Measurements from ENCODE around the gene PHYKPL. TPM values are rescaled to one million over a fixed set of nuclear protein-coding genes. Genes with fewer than 3 reads are reported as not detected.

Gene PHYKPL
- total RNA-seq, 2 donors from 2014 or later = 43.4 to 135 TPM

DNA sequence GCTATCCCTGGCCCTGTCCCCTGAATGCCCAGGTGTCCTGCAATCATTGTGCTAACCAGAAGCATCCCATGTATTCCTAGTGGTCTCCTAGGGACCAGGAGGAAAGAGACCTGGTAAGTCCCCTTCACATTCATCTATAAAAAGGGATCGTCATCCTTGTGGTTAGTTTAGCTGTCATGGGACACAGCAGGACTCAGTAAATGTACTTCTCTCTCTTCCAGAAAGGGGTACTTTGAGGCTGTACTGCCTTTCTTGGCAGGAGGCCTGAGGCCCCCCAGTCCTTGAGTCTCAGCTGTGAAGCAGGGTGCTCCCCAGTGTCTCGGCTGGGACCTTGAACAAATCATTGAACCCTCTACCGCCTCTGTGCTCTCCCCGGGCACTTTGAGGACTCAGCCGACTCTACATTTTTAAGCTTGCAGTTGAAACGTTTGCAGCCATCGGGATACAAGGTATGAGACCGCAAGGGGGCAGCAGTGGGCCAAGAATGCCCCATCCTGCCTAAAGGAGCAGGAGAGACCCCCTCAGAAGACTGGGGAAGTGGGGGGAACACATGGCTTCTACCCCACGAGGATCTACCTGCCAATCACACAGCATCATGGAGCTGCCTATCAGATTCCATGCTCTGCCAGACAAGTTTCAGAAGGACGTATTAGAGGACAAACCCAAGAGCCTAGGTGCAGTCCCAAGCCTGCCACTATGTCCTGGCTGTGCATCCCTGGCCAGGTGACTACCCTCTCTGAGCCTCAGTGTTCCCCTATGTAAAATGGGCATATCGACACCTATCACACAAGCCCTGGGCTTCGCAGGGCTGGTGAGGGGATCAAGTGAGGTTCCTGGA, 2.4 kb upstream of the PHYKPL start:
- H3K4me1 ChIP-seq (replicated peaks) = peaks cover 12% of the 10 kb centered on the region
- no peaks in the 10 kb centered on the region for H3K36me3 ChIP-seq
- no peak overlapping the region for H3K4me3 ChIP-seq
- TF ChIP-seq POLR2A (IDR thresholded peaks at IDR 0.05) = no peak
- peak; percentile 13 for TF ChIP-seq POLR2AphosphoS5 (IDR thresholded peaks at IDR 0.05)
- TF ChIP-seq, protein P1, sequence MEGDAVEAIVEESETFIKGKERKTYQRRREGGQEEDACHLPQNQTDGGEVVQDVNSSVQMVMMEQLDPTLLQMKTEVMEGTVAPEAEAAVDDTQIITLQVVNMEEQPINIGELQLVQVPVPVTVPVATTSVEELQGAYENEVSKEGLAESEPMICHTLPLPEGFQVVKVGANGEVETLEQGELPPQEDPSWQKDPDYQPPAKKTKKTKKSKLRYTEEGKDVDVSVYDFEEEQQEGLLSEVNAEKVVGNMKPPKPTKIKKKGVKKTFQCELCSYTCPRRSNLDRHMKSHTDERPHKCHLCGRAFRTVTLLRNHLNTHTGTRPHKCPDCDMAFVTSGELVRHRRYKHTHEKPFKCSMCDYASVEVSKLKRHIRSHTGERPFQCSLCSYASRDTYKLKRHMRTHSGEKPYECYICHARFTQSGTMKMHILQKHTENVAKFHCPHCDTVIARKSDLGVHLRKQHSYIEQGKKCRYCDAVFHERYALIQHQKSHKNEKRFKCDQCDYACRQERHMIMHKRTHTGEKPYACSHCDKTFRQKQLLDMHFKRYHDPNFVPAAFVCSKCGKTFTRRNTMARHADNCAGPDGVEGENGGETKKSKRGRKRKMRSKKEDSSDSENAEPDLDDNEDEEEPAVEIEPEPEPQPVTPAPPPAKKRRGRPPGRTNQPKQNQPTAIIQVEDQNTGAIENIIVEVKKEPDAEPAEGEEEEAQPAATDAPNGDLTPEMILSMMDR (IDR thresholded peaks at IDR 0.05) = peak in 3 of 4 experiments; percentile 56 to 67 (median 63)
- peak; percentile 57 for DNase-seq (ENCODE audit: low spot score)
- no peaks in the 10 kb centered on the region for H3K9me3 ChIP-seq
- intact Hi-C loops (cut with DNase I) = no loop called here
- H3K27me3 ChIP-seq (replicated peaks; ENCODE audit: insufficient read depth) = no peaks in the 10 kb centered on the region
- WGBS = 25% methylated on average over 11 of the region's 12 CpGs
- H3K27ac ChIP-seq = no peak overlapping the region

DNA sequence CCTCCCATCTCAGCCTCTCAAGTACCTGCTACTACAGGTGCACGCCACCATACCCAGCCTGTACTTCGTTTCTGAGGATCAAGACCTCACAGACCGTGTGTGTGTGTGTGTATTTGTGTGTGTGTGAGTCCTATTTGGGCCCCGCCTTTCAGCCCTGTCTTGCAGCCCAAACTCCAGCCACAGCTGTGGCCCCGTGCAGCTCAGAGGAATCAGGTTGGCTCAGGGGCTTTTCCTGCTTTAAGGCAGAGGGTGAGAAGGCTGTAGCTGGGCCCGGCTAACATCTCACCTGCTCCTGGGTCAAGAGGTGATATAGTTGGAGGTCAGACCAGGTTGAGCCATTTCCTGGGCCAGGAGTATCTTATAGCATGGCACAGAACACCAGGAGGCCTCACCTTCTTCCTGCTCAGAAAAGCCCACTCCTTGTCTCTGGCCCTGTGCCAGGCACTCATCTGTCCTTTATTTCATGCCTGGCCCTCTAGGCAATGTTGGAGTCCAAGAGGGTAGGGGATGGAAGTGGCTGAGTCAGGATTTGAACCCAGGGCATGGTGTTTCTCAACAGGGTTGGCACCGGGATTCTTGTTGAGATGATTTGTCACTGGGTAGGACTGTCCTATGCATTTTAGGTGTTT, 1.6 kb upstream of the PHYKPL start:
- H3K36me3 ChIP-seq = peaks cover 0 to 4% of the 10 kb centered on the region in 2 donors
- no peaks in the 10 kb centered on the region for H3K27me3 ChIP-seq (replicated peaks; ENCODE audit: insufficient read depth)
- no peaks in the 10 kb centered on the region for H3K9me3 ChIP-seq
- H3K4me1 ChIP-seq (replicated peaks) = peaks cover 12% of the 10 kb centered on the region
- H3K4me3 ChIP-seq = no peak overlapping the region
- TF ChIP-seq POLR2A (IDR thresholded peaks at IDR 0.05) (no peak), POLR2AphosphoS5 (IDR thresholded peaks at IDR 0.05) (no peak)
- TF ChIP-seq, protein P1 (IDR thresholded peaks at IDR 0.05) = no peak
- no peak overlapping the region for H3K27ac ChIP-seq
- no peak for DNase-seq (ENCODE audit: low spot score)
- intact Hi-C loops (cut with DNase I) = no loop called here
- WGBS = 80% methylated on average over 7 of the region's 7 CpGs

DNA sequence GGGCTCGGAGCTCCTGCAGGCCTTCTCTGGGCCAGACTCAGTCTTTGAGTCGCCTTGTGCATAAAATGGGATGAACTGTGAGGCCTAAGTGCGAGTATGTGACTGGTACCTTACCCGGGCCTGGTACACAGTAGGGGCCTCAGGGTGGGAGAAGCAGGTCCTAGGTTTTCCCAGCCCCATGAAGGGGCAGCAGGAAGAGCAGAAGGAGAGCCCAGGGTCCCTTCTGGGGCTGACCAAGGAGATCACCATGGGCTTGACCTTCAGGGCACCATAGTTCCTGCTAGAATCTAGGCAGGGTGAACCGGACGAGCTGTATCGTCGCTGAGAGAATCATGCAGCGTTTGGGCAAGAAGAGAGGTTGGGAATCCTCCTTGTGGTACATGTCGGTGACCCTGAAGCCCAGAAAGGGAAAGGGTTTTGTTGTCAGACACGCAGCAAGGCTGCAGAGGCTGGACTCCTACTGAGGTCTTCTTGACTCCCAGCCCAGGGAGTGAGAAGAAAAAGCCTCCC, 373 bp upstream of the PHYKPL start:
- peaks cover 0 to 6% of the 10 kb centered on the region in 2 donors for H3K36me3 ChIP-seq
- WGBS = 75% methylated on average over 11 of the region's 11 CpGs
- intact Hi-C loops (cut with DNase I) = no loop called here
- no peak for DNase-seq (ENCODE audit: low spot score)
- no peaks in the 10 kb centered on the region for H3K9me3 ChIP-seq
- TF ChIP-seq, protein P1 (IDR thresholded peaks at IDR 0.05) = no peak
- TF ChIP-seq POLR2A (IDR thresholded peaks at IDR 0.05) (no peak), POLR2AphosphoS5 (IDR thresholded peaks at IDR 0.05) (no peak)
- H3K27ac ChIP-seq = peak overlapping the region; percentile 96
- H3K27me3 ChIP-seq (replicated peaks; ENCODE audit: insufficient read depth) = no peaks in the 10 kb centered on the region
- peaks cover 12% of the 10 kb centered on the region for H3K4me1 ChIP-seq (replicated peaks)
- H3K4me3 ChIP-seq = peak overlapping the region; percentile 88 to 90

DNA sequence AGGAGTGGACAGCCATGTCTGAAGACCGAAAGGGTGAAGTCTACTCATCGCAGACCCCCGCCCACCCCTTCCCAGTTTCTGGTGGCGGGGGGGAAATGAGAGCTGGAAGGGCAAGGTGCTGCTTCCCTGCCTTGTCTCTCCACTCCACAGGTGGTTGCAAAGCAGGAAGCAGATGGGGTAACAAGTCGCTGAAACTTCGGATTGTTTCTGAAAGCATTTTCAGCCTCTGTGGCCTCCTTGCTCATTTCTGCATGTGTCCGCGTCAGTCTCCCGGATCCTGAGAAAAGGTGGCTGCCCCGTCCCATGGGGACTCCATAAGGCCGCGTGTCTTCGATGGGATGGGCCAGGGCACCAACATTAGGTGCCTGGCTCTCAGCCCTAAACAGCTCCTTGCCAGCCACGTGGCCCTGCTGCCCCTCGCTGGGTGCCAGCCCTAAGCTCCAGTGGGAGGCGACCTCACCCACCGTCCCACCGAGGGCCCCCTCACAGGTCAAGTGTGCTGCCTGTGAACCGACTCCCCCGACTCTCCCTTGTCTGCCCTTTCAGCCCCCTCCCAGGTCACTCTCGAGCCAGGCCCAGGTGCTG, 971 bp downstream of the PHYKPL start:
- no peak for TF ChIP-seq POLR2A (IDR thresholded peaks at IDR 0.05)
- TF ChIP-seq POLR2AphosphoS5 (IDR thresholded peaks at IDR 0.05) = no peak
- TF ChIP-seq, protein P1 (IDR thresholded peaks at IDR 0.05) = no peak
- Histone ChIP-seq H3K27ac (peak overlapping the region; percentile 96), H3K27me3 (replicated peaks; ENCODE audit: insufficient read depth) (no peaks in the 10 kb centered on the region), H3K36me3 (peaks cover 6% of the 10 kb centered on the region in 2 donors), H3K4me3 (peak overlapping the region; percentile 88 to 90), H3K4me1 (replicated peaks) (peaks cover 12% of the 10 kb centered on the region), H3K9me3 (no peaks in the 10 kb centered on the region)
- 25% methylated on average over 19 of the region's 21 CpGs for WGBS
- DNase-seq (ENCODE audit: low spot score) = no peak
- intact Hi-C loops (cut with DNase I) = no loop called here

Data from prostate gland (tissue), 2 donors.